HG03066 (cell line): Measurements from ENCODE around the gene SLC35F5.
"Not testable (repeated sequence)": the region's sequence is repeated elsewhere in the genome, so short reads cannot be mapped to it uniquely, and the experiment has no call there.

Source experiments
- ATAC-seq: cut with Tn5 transposase; IDR thresholded peaks from one replicate; pipeline ENCODE4 v1.9.1; 2021; ENCODE audit warnings: low read depth; ENCODE audit not compliant: unreplicated experiment

SLC35F5 gene, protein sequence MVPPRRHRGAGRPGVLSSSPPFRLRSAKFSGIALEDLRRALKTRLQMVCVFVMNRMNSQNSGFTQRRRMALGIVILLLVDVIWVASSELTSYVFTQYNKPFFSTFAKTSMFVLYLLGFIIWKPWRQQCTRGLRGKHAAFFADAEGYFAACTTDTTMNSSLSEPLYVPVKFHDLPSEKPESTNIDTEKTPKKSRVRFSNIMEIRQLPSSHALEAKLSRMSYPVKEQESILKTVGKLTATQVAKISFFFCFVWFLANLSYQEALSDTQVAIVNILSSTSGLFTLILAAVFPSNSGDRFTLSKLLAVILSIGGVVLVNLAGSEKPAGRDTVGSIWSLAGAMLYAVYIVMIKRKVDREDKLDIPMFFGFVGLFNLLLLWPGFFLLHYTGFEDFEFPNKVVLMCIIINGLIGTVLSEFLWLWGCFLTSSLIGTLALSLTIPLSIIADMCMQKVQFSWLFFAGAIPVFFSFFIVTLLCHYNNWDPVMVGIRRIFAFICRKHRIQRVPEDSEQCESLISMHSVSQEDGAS

DNA sequence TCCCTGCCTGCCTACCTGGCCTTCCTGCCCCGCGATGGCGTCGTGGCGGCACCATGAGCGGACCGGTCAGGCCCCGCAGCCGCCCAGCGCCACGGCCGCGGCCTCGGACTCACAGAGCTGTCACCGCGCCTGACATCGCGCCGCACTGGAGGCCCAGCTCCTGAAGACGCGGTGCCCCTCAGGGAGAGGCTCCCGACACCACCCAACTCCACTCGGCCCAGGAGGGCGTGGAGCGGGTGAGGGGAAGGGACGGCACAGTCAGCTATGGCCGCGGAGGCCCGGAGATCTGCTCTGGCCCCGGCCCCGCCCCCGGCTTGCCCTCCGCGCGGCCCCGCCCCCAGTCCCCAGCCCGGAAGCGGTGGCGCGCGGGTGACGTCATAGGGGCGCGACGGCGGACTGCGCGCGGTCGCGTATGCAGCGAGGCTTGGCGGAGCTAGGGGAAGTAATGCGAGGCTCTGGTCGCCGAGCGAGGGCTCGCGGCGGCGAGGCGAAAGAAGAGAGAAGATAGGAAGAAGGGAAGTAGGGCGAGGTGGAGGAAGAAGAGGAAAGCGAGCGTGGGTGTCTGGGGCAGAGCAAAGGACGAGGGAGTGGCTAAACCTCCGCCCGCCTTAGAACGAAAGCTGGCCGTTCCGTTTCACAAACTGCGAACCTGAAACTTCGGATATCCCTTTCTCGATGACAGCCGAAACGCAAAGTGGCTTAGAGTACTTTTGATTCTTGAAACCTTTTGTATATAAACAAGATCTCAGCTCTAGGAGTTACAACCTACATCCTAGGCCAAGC, at the start of gene SLC35F5:
TSS of gene SLC35F5 (minus strand) at position 288 of the 783 bp plus-strand sequence. CDS start at position 55, 233 bp downstream.
- peak; percentile 88 for ATAC-seq

DNA sequence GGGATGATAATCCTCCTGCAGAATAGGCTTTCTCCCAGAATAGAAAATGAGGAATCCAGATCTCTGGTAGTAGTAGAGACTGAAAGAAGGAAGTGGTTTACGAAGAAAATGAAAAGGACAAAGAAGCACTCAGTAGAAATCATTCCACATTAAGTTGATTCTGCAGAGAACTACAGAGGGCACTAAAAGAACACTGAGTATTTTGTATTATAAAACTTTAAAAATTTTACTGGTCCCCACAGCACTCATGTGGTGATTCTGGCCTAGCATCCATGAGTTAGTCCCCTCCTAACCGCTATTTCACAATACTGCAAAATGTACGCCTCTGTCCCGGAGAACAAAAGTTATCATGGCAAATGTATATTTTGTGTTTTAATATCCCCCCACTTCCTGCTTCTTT, 42.9 kb upstream of the SLC35F5 start:
- no peak for ATAC-seq

DNA sequence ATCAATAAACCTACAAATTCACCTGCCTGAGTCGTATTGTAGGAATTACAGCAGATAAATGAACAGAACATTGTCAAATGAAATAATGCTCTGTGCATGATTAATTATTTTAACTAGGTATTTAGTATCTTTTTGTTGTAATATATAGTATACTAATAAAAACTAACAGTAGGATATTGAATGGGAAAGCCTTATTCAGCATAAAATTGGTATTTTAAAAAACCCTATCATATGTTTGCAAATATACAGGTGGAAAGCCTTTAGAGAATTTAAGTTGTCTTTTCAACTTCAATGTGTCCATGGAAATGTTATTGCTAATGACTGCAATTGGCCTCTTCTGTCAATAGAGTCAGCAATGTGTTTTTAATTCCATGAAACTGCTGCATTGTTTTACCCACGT, 40.8 kb upstream of the SLC35F5 start:
- ATAC-seq = no peak

DNA sequence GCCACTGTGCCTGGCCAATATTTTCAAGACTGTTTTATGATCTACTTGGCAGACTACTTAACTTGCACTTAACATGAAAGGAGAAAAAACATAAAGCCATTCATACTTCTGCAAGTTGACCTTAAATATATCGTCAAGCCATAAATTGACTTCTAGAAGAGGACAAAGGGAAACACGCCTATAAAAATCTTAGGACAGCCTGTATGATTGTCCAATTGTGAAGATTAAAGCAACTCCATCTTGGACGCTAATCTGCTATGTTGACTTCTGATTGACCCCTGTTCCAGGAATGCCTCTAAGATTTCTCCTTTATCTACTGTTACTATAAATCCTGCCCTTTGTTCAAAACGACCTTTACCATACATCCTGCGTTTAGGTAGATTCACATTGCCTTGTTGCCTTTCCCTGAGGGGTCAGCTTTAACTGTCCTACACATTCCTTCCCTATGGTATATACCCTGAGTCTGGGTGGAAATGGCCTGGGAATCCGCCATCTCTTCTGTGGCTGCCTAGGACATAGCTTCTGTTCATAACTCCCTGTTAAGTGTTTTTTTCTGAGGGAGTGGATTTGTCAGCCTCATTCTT, 40.2 kb upstream of the SLC35F5 start:
- no peak for ATAC-seq

DNA sequence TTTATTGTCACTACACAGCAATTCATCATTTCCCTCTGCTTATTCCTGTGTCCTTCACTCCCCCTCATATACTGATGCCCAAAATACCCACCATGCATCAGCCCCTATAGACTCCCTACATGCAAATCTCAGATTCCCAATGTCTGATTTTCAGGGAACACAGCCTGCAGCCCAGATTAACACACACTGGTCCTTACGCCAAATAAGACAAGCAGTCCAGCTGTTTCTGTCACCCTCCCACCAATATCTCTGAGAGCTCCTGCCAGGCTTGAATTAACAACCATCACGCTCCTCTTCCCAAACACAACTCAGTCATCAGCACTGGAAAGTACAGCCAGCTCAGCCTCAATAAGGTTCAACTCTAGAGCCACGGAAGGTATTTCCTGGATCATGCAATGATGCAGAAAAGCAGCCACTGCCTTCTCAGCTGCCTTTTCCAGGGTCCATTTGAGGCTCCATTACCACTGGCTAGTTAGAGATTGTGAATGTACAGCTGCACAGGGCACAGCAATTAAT, 39.0 kb upstream of the SLC35F5 start:
- ATAC-seq = no peak

DNA sequence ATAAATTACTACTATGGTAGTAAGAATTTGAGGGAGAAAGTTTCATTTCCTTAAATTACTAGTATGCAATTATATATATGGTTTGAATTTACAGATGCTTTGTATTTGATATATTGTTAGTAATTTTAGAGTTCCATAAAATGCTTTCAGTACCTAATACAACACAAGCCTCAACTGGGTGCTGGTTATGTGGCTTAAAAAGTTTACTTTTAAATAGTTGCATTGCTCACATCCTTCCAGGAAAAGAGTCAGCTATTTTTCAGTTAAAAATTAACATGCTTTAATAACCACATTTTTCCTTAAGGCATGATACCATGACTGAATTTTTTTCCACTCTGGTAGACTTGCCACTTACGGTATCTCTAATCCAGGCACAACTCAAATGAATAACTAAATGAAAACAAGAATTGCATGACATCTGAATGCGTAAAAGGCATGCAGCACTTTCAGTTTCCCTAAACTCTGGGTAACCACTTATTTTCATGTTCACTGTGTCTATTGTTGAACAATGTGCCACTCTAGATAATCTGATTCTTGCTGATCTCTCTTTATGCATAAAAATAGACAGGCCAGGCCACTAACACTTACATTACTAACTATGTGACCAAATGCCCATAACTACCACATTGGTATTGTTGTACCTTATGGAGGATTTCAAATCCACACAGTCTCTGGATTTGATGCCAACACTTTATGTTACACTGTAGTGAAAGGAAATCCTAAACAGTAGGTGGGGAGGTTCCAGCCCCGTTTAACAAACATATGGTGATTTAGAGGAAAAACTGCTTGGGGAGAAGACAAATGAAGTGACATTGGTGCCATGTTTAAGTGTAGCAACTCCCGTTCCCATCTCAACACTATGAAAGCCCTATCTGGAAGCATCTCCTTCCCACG, 35.5 kb upstream of the SLC35F5 start:
- ATAC-seq = peak; percentile 81

DNA sequence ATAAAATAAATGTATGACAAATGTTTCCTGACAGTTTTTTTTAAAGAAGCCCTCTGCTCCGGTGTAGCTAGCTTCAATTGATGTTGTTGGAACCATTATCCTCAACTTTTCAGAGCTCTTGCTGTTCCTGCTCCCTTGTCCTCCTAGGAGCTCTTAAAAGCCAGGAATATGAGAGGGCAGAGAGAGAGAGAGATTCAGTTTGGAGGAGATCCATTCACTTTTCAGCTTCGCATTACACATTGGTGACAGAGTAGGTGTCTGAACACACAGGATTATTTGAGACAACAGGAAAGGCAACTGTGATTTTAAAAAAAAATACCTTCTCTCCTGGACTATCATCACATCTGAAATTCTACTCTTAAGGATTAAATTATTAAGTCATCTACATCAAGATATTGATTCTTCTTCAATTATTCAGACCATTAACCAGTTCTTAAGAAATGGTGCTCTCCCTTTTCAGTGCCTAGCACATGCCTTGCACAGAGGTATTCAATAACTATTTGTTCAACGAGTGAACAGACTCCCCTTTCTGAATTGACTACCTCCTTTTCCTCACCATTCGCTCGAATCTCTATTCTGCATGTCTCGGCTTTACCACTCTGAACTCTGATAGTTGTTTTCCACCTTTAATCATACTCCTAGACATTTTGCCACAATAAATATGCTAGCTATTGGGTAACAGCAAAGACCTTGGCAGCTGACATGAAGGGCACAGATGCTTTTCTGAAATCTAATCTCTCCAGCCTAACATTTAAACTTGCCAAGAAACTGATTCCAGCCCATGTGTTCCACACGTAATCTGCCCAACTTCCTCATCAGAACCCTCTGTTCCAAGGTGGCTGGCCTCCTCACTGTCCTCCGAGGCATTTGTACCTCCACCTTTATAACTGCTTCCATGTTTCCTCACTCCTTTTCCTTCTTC, 28.6 kb upstream of the SLC35F5 start:
- no peak for ATAC-seq

DNA sequence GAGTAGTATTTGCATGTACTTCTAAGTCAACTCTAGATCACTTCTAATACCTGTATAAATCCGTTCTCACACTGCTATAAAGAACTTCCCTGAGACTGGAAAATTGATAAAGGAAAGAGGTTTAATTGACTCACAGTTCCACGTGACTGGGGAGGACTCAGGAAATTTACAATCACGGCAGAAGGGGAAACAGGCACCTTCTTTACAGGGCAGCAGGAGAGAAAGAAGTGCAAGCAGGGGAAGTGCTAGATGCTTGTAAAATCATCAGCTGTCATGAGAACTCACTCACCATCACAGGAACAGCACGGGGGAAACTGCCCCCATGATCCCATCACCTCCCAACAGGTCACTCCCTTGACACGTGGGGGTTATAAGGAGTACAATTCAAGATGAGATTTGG, 24.0 kb upstream of the SLC35F5 start:
- no peak for ATAC-seq

DNA sequence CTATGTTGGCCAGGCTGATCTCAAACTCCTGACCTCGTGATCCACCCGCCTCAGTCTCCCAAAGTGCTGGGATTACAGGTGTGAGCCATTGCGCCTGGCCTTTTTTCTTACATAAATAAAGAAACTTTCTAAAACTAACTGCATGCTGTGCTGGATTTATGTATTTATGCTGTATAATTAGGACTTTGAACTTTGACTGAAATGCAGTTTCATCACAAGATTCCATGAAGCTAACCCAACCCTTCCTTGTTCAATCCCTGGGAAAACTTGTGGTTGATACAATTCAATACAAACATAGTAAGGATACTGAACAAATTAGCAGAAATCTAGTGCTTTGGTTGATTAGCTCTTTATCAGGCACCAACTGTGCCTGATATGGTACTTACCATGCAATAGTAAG, 20.9 kb upstream of the SLC35F5 start:
- no peak for ATAC-seq

DNA sequence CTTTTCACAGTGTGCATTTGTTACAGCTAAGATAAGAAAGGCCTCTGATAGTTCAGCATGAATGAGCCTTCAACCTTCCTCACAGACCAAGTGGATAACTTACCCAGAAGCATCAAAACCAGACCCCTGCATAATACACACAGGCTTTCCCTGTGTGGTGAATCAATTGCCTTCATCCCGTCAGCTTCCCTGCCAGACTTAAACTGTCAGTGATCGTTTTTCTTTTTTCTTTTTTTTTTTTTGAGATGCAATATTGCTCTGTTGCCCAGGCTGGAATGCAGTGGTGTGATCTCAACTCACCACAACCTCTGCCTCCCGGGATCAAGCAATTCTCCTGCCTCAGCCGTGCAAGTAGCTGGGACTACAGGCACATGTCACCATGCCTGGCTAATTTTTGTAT, 20.5 kb upstream of the SLC35F5 start:
- ATAC-seq = no peak

DNA sequence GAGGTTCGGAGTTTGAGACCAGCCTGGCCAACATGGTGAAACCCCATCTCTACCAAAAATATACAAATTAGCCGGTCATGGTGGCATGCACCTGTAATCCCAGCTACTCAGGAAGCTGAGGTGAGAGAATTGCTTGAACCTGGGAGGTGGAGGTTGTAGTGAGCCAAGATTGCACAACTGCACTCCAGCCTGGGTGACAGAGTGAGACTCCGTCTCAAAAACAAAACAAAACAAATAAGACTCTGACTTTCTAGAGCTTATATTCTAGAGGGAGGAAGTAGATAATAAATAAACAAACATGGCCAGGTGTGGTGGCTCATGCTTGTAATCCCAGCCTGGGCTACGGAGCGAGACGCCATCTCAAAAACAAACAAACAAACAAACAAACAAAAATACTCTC, 18.2 kb upstream of the SLC35F5 start:
- ATAC-seq = not testable (repeated sequence)

DNA sequence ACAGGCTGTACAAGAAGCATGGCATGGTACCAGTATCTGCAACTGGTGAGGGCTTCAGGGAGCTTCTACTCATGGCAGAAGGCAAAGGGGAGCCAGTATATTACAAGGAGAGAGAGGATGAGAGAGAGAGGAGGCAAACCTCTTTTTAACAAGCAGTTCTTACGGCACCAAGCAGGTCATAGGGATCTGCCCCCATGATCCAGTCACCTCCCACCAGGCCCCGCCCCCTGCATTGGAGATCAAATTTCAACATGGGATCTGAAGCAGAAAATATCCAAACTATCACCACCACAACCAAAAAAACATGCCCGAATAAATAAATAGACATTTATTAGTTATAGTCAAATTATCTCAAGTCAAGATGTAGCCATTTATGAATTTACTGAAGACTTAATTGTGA, 14.5 kb upstream of the SLC35F5 start:
- ATAC-seq = no peak

DNA sequence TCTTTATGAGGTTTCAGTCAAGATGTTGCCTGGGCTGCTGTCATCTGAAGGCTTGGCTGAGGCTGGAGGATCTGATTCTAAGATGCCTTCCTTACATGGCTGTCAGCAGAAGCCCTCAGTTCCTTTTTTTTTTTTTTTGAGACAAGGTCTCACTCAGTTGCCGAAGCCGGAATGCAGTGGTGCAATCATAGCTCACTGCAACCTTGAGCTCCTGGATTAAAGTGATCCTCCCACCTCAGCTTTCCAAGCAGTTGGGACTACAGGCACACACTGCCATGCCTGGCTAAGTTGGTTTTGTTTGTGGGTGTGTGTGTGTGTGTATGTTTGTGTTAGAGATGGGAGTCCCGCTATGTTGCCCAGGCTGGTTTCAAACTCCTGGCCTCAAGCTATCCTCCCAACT, 13.1 kb upstream of the SLC35F5 start:
- ATAC-seq = no peak

DNA sequence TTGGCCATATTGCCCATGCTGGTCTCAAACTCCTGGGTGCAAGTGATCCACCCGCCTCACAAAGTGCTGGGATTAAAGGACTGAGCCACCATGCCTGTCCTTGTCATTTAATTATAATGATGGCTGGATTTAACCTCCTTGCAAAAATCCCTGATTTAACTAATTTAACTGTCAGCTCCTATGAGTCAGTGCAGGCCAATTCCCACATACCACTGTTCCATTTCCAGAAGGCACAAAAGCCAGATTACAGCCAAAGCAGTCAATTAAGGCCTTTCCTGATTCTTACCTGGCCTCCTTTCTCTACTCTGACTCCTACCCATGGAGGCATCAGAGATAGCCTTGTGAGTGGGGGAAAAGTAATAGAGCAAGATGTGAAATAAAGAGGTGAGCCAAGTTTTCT, 12.3 kb upstream of the SLC35F5 start:
- no peak for ATAC-seq

DNA sequence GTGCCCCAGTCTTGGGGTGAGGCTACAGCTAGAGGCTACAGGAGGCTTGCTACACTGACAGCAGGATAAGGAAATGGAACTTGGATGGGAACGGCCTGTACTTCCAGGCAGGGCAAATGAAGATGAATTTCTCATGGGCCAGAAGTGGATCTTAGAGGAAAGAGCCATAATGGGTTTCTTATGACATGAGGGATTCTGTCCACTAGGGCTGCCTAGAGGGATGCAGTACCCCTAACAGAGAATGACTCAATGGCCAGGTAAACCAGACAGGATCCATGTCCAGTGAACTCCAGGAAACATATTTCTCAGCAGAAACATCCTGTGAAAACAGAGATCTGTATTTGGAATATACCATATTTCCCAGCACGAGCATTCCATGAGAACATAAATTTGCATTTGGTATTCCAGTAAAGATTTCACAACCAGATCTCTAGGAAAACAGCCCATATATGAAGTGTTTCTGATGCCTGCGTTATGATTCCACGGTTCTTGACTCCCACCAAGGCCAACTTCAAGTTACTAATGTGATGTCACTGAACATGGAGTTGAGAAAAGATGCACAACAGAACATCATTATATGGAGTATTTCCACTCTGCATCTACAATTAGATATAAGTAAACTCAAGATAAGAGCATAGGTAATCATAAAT, 11.5 kb upstream of the SLC35F5 start:
- no peak for ATAC-seq

DNA sequence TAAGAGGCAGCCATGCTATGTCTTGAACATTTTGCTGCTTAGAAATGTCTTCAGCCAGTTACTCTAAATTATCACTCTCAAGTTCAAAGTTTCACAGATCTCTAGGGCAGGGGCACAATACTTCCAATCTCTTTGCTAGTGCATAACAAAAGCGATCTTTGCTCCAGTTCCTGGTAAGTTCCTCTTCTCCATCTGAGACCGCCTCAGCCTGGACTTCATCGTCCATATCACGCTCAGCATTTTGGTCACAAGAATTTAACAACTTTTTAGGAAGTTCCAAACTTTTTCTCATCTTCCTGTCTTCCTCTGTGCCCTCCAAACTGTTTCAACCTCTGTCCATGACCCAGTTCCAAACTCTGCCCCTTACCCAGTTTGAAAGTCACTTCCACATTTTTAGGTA, 8.8 kb upstream of the SLC35F5 start:
- no peak for ATAC-seq

DNA sequence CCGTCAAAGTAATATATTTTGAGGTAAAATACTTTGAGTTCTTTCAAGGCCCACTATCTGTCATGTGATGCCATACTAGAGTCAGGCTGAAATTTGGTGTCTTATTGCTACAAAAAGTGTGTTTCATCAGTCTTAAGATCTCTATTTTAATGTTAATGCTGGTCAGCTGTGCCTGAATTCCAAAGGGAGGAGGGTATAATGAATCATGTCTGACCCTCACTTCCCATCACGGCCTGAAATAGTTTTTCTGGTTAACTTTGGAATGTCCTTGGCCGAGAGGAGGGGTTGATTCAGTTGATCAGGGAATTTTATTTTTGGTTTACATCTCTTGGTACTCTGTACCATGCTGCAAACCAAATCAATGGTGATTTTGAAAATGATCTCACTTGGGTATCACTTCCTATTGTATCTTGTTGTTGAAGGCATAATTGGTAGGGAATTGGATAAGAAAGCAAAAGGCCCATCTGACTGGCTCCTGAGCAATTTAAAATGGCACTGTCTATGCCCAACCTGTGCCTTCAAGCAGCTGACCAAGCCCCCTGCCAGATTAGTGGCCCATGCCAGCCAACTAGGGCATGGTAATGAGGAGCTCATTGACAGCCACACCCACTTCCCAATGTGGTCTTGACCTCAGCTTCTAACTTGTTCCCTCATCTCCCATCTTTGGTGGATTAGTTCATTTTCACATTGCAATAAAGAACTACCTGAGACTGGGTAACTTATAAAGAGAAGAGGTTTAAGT, 6.1 kb upstream of the SLC35F5 start:
- no peak for ATAC-seq

DNA sequence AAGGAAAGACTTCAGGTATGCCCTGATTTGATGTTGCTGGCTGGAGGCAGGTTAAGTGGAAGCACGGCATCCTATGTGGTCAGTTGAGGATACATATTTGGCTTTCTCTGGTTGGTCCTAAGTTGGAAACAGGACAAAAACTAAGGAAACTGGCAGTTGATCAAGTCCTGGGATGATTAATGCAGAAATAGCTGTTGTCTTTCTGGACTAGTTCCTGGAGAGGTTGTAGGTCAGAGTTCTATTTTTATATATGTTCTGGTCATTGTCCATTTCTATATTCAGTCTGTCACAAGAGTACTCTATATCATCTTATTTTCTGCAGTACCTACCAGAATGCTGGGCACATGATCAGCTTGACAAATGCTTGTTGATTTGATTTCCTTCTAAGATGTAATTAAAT, 4.0 kb upstream of the SLC35F5 start:
- no peak for ATAC-seq
